GM23338 (cell line): ENCODE results near the gene TXNDC2.

Experiments
- CREB1 ChIP-seq: fragments of 250-450 bp; sonication (Bioruptor Pico); IDR thresholded peaks from 2 replicates; pipeline ENCODE4 v1.5.0; 2020; ENCODE audit warnings: low read depth, mild to moderate bottlenecking, moderate library complexity
- CTCF ChIP-seq, 2 experiments: fragments of 200-600 bp in 1 of 2; sonication (generic) in 1 of 2; conservative IDR thresholded peaks; 2 replicates each; pipeline versions ENCODE4 v1.5.1 to v1.6.1; 2016 to 2017; ENCODE audit warnings: antibody characterized with exemption in 2 of 2, low read depth in 2 of 2, mild to moderate bottlenecking in 2 of 2, moderate library complexity in 1 of 2
- ETS1 ChIP-seq: IDR thresholded peaks from 2 replicates; pipeline ENCODE4 v1.6.1; 2016; ENCODE audit warnings: antibody characterized with exemption
- EZH2 ChIP-seq: fragments of 200-600 bp; sonication (generic); IDR thresholded peaks from one replicate; pipeline ENCODE4 v1.8.0; 2017; ENCODE audit warnings: antibody characterized with exemption, mild to moderate bottlenecking, low read depth; ENCODE audit not compliant: unreplicated experiment
- EZH2phosphoT487 ChIP-seq: fragments of 200-600 bp; sonication (generic); IDR thresholded peaks from one replicate; pipeline ENCODE4 v1.8.1; 2018; ENCODE audit warnings: antibody characterized with exemption; ENCODE audit not compliant: unreplicated experiment
- NANOG ChIP-seq: IDR thresholded peaks from 2 replicates; pipeline ENCODE4 v1.6.1; 2016; ENCODE audit warnings: antibody characterized with exemption, borderline replicate concordance
- POLR2AphosphoS5 ChIP-seq: IDR thresholded peaks from 2 replicates; pipeline ENCODE4 v1.6.1; 2016; ENCODE audit warnings: antibody characterized with exemption, low read depth
- ZNF114 ChIP-seq: fragments of 250-450 bp; sonication (Bioruptor Pico); IDR thresholded peaks from 2 replicates; pipeline ENCODE4 v1.5.0; 2020; ENCODE audit warnings: mild to moderate bottlenecking, moderate library complexity
- TF ChIP-seq, protein P1 (sequence below): IDR thresholded peaks from one replicate; pipeline ENCODE4 v1.6.1; 2018; ENCODE audit warnings: antibody characterized with exemption; ENCODE audit not compliant: unreplicated experiment
- TF ChIP-seq, protein P2 (sequence below): fragments of 250-450 bp; sonication (Bioruptor Pico); IDR thresholded peaks from 2 replicates; pipeline ENCODE4 v1.5.0; 2020; ENCODE audit warnings: mild to moderate bottlenecking, moderate library complexity

DNA sequence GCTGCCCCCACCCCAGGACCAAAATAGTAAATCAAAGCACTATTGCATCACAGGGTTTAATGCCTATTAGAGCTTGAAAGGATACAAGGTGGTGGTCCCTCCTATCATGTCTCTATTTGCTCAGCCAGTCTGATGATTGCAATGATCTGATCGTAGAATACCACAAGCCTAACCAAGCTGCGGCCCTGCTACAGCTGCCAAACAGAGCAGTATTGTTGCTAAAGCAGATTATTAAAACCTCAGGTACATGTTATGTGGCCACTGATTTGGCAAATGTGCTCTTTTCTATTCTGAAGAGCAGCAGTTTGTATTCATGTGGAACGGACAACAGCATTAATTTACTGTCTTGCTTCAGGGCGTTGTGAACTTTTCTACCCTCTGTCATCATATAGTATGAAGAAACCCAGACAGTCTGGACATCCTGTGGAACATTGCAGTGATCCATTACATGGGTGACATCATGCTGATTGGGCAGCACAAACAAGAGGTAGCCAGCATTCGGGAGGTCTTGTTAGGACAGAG lies 19.7 kb downstream of the TXNDC2 start:
- no peak for TF ChIP-seq CTCF (conservative IDR thresholded peaks at IDR 0.05; ENCODE audit: low read depth in 2 of 2)
- TF ChIP-seq POLR2AphosphoS5 = no peak
- no peak for TF ChIP-seq EZH2
- no peak for TF ChIP-seq ETS1
- TF ChIP-seq, protein P1, sequence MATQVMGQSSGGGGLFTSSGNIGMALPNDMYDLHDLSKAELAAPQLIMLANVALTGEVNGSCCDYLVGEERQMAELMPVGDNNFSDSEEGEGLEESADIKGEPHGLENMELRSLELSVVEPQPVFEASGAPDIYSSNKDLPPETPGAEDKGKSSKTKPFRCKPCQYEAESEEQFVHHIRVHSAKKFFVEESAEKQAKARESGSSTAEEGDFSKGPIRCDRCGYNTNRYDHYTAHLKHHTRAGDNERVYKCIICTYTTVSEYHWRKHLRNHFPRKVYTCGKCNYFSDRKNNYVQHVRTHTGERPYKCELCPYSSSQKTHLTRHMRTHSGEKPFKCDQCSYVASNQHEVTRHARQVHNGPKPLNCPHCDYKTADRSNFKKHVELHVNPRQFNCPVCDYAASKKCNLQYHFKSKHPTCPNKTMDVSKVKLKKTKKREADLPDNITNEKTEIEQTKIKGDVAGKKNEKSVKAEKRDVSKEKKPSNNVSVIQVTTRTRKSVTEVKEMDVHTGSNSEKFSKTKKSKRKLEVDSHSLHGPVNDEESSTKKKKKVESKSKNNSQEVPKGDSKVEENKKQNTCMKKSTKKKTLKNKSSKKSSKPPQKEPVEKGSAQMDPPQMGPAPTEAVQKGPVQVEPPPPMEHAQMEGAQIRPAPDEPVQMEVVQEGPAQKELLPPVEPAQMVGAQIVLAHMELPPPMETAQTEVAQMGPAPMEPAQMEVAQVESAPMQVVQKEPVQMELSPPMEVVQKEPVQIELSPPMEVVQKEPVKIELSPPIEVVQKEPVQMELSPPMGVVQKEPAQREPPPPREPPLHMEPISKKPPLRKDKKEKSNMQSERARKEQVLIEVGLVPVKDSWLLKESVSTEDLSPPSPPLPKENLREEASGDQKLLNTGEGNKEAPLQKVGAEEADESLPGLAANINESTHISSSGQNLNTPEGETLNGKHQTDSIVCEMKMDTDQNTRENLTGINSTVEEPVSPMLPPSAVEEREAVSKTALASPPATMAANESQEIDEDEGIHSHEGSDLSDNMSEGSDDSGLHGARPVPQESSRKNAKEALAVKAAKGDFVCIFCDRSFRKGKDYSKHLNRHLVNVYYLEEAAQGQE = no peak
- TF ChIP-seq EZH2phosphoT487 = no peak
- no peak for TF ChIP-seq NANOG
- no peak for TF ChIP-seq ZNF114 (CRISPR knock-in tag)
- TF ChIP-seq CREB1 (CRISPR knock-in tag) = no peak
- TF ChIP-seq, protein P2, sequence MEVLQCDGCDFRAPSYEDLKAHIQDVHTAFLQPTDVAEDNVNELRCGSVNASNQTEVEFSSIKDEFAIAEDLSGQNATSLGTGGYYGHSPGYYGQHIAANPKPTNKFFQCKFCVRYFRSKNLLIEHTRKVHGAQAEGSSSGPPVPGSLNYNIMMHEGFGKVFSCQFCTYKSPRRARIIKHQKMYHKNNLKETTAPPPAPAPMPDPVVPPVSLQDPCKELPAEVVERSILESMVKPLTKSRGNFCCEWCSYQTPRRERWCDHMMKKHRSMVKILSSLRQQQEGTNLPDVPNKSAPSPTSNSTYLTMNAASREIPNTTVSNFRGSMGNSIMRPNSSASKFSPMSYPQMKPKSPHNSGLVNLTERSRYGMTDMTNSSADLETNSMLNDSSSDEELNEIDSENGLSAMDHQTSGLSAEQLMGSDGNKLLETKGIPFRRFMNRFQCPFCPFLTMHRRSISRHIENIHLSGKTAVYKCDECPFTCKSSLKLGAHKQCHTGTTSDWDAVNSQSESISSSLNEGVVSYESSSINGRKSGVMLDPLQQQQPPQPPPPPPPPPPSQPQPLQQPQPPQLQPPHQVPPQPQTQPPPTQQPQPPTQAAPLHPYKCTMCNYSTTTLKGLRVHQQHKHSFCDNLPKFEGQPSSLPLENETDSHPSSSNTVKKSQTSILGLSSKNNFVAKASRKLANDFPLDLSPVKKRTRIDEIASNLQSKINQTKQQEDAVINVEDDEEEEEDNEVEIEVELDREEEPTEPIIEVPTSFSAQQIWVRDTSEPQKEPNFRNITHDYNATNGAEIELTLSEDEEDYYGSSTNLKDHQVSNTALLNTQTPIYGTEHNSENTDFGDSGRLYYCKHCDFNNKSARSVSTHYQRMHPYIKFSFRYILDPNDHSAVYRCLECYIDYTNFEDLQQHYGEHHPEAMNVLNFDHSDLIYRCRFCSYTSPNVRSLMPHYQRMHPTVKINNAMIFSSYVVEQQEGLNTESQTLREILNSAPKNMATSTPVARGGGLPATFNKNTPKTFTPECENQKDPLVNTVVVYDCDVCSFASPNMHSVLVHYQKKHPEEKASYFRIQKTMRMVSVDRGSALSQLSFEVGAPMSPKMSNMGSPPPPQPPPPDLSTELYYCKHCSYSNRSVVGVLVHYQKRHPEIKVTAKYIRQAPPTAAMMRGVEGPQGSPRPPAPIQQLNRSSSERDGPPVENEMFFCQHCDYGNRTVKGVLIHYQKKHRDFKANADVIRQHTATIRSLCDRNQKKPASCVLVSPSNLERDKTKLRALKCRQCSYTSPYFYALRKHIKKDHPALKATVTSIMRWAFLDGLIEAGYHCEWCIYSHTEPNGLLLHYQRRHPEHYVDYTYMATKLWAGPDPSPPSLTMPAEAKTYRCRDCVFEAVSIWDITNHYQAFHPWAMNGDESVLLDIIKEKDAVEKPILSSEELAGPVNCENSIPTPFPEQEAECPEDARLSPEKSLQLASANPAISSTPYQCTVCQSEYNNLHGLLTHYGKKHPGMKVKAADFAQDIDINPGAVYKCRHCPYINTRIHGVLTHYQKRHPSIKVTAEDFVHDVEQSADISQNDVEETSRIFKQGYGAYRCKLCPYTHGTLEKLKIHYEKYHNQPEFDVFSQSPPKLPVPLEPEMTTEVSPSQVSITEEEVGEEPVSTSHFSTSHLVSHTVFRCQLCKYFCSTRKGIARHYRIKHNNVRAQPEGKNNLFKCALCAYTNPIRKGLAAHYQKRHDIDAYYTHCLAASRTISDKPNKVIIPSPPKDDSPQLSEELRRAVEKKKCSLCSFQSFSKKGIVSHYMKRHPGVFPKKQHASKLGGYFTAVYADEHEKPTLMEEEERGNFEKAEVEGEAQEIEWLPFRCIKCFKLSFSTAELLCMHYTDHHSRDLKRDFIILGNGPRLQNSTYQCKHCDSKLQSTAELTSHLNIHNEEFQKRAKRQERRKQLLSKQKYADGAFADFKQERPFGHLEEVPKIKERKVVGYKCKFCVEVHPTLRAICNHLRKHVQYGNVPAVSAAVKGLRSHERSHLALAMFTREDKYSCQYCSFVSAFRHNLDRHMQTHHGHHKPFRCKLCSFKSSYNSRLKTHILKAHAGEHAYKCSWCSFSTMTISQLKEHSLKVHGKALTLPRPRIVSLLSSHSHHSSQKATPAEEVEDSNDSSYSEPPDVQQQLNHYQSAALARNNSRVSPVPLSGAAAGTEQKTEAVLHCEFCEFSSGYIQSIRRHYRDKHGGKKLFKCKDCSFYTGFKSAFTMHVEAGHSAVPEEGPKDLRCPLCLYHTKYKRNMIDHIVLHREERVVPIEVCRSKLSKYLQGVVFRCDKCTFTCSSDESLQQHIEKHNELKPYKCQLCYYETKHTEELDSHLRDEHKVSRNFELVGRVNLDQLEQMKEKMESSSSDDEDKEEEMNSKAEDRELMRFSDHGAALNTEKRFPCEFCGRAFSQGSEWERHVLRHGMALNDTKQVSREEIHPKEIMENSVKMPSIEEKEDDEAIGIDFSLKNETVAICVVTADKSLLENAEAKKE (CRISPR knock-in tag) = no peak
